Measurements from ENCODE around the gene BEST4. TPM values are rescaled to one million over a fixed set of nuclear protein-coding genes. Genes with fewer than 3 reads are reported as not detected.

BEST4 gene
- total and polyA plus RNA-seq, 2 donors (not counting 1 experiment from before 2014, with no cell fraction given), result 0.30 to 1.3 TPM

DNA sequence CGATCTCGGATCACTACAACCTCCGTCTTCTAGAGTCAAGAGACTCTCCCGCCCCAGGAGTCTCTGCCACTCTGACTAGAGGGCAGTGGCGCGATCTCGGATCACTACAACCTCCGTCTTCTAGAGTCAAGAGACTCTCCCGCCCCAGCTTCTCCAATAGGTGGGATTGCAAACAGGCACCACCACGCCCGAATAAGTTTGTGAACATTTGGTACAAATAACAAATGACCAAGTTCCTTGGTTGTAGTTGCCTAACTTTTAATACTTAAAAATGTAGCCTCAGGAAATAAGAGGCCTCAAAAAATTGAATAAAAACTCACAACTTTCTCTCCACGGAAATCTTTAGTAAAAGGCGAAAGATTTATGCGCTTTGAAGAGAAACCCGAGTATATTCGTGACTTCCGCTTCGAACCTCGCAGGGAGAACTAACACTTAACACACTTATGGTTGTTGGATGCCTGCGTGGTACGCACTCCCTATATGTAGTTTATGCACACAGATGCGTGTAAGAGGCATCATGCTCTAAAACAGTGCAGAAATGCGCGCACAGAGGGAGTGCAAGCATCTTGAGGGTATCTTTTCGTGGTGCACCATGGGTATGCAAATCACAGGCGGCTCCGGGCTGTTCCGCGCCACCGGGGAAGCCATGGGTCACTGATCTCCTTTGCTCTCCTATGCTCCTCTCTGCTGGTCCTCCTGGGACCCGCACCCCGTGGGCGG is 31.8 kb upstream of the BEST4 start:
- Histone ChIP-seq H3K4me1 (ENCODE audit: control insufficient read depth in 2 of 2, insufficient read depth in 2 of 2, low read length in 2 of 2) (peaks cover 16 to 24% of the 10 kb centered on the region in 2 donors), H3K4me2 (replicated peaks; ENCODE audit: low read depth, low read length, poor library complexity, severe bottlenecking) (peak overlapping the region; percentile 88), H2AFZ (ENCODE audit: insufficient read depth, low read depth, low read length, poor library complexity, severe bottlenecking) (peak overlapping the region; percentile 87), H3K27me3 (replicated peaks in 1 of 4; ENCODE audit: control extremely low read depth in 1 of 4, control insufficient read depth in 3 of 4, insufficient read depth in 4 of 4, low read length in 3 of 4) (no peaks in the 10 kb centered on the region), H3K79me2 (ENCODE audit: control insufficient read depth, insufficient read depth, low read length) (no peaks in the 10 kb centered on the region), H3K27ac (ENCODE audit: low read length in 2 of 2) (peak overlapping the region; percentile 99 to 100), H3K9me3 (ENCODE audit: control extremely low read depth in 1 of 3, control insufficient read depth in 2 of 3, insufficient read depth in 1 of 3, low read length in 2 of 3) (no peaks in the 10 kb centered on the region), H3K9ac (ENCODE audit: low read length) (peak overlapping the region; percentile 92), H3K36me3 (replicated peaks in 1 of 2; ENCODE audit: control extremely low read depth in 1 of 2, control insufficient read depth in 1 of 2, extremely low read depth in 1 of 2, insufficient read depth in 2 of 2, low read length in 1 of 2) (no peaks in the 10 kb centered on the region), H3K4me3 (ENCODE audit: control extremely low read depth in 1 of 5, extremely low read depth in 1 of 5, insufficient read depth in 1 of 5, low read depth in 2 of 5, low read length in 4 of 5) (peak overlapping the region; percentile 56 to 80 (median 66)), H4K20me1 (ENCODE audit: control insufficient read depth, insufficient read depth, low read length, poor library complexity, severe bottlenecking) (no peaks in the 10 kb centered on the region)
- TF ChIP-seq EZH2 (IDR thresholded peaks at IDR 0.05; ENCODE audit: borderline replicate concordance, insufficient read depth, low read depth, low read length, poor library complexity, severe bottlenecking), result no peak
- TF ChIP-seq, protein P1, sequence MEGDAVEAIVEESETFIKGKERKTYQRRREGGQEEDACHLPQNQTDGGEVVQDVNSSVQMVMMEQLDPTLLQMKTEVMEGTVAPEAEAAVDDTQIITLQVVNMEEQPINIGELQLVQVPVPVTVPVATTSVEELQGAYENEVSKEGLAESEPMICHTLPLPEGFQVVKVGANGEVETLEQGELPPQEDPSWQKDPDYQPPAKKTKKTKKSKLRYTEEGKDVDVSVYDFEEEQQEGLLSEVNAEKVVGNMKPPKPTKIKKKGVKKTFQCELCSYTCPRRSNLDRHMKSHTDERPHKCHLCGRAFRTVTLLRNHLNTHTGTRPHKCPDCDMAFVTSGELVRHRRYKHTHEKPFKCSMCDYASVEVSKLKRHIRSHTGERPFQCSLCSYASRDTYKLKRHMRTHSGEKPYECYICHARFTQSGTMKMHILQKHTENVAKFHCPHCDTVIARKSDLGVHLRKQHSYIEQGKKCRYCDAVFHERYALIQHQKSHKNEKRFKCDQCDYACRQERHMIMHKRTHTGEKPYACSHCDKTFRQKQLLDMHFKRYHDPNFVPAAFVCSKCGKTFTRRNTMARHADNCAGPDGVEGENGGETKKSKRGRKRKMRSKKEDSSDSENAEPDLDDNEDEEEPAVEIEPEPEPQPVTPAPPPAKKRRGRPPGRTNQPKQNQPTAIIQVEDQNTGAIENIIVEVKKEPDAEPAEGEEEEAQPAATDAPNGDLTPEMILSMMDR (IDR thresholded peaks at IDR 0.05), result no peak
- ChIA-PET CTCF (interaction anchor here (0.7 to 6.7 kb wide), 19 partner anchors 10 to 480 kb away, joined by 3 to 70 read pairs (median 4); partner anchors contain the start of genes BEST4, BTBD19, HECTD3 and PLK3), POLR2A (interaction anchor here (0.5 to 5.2 kb wide), 18 partner anchors 12 to 1648 kb away, joined by 3 to 61 read pairs (median 4); partner anchors contain the start of genes ARMH1, BEST4, BTBD19 and CFAP57)
- Mint-ChIP-seq H3K27me3 (no peaks in the 10 kb centered on the region), H3K4me3 (peak overlapping the region; percentile 93), H3K4me1 (peaks cover 35% of the 10 kb centered on the region), H3K9me3 (ENCODE audit: insufficient read depth) (no peaks in the 10 kb centered on the region), H3K27ac (peak overlapping the region; percentile 100)
- under 1% methylated on average over 18 of the region's 33 CpGs for WGBS (ENCODE audit: insufficient coverage)
- ATAC-seq (ENCODE audit: low read depth) (peak; percentile 82), DNase-seq (peak; percentile 95)
- intact Hi-C loops (cut with micrococcal nuclease), result loop anchor here (1.0 to 2.0 kb wide), 7 partner anchors 10 to 520 kb away; partner anchors contain the start of genes PLK3 and RPS8
